Prostate gland (tissue), 2 donors: ENCODE measurements around the gene IL25. TPM values are rescaled to one million over a fixed set of nuclear protein-coding genes. Genes with fewer than 3 reads are reported as not detected.
"Not testable (repeated sequence)": the region's sequence is repeated elsewhere in the genome, so short reads cannot be mapped to it uniquely, and the experiment has no call there.

Source experiments
- DNase-seq: peaks from one replicate; pipeline ENCODE4 v3.0.0-alpha.2; 2019; ENCODE audit warnings: low spot score
- H3K27ac ChIP-seq, 2 donors: fragments of 200-600 bp; sonication (generic); 2 replicates each; pipeline ENCODE4 v1.5.1; 2017 to 2019
- H3K27me3 ChIP-seq: fragments of 200-600 bp; sonication (generic); replicated peaks from 2 replicates; pipeline ENCODE4 v1.5.1; 2019; ENCODE audit not compliant: insufficient read depth
- H3K36me3 ChIP-seq, 2 donors: fragments of 200-600 bp; sonication (generic); 1 replicate in 1 of 2; 2 replicates in 1 of 2; pipeline versions ENCODE4 v1.5.1 to v1.8.1; 2017 to 2019
- H3K4me1 ChIP-seq: fragments of 200-600 bp; sonication (generic); replicated peaks from 2 replicates; pipeline ENCODE4 v1.5.1; 2019
- H3K4me3 ChIP-seq, 2 donors: fragments of 200-600 bp; sonication (generic); 2 replicates each; pipeline ENCODE4 v1.5.1; 2017 to 2019
- H3K9me3 ChIP-seq: fragments of 200-600 bp; sonication (generic); 2 replicates; pipeline ENCODE4 v1.5.1; 2017
- CTCF ChIP-seq, 4 experiments: fragments of 200-600 bp in 2 of 4; fragments of 450-650 bp in 2 of 4; sonication (generic) in 2 of 4; IDR thresholded peaks; 1 replicate in 3 of 4; 2 replicates in 1 of 4; pipeline ENCODE4 v1.5.1; 2016 to 2019; ENCODE audit warnings: antibody characterized with exemption in 4 of 4, mild to moderate bottlenecking in 2 of 4, moderate library complexity in 2 of 4
- POLR2A ChIP-seq: fragments of 450-650 bp; IDR thresholded peaks from one replicate; pipeline ENCODE4 v1.6.1; 2016; ENCODE audit warnings: antibody characterized with exemption, mild to moderate bottlenecking
- POLR2AphosphoS5 ChIP-seq: sonication (generic); formaldehyde crosslinking; IDR thresholded peaks from one replicate; pipeline ENCODE4 v1.6.1; 2017; ENCODE audit warnings: antibody characterized with exemption
- WGBS: methylation state at CpG from one replicate; pipeline ENCODE4 v1.1.5; 2018; 5-methylcytosine and 5-hydroxymethylcytosine counted together
- intact Hi-C: fragments of 100-400 bp; cut with DNase I; formaldehyde crosslinking; loops from one replicate; pipeline ENCODE4 v1.14.2; 2022
- total RNA-seq, 2 donors: library from RNA; depleted of rRNA; stranded (reverse); fragments of >200 nt; gene quantifications; one replicate each; pipeline ENCODE4 v1.1.0, GENCODE V29; 2016

The IL25 gene
- total RNA-seq, 2 donors from 2014 or later = not detected

- H3K4me1 ChIP-seq = no peaks in the 10 kb centered on the region
- H3K9me3 ChIP-seq = no peaks in the 10 kb centered on the region
- 90% methylated on average over 10 of the region's 10 CpGs for WGBS
- H3K27me3 ChIP-seq = no peaks in the 10 kb centered on the region
- H3K4me3 ChIP-seq = no peak overlapping the region
- no peaks in the 10 kb centered on the region for H3K36me3 ChIP-seq
- no peak for DNase-seq
- H3K27ac ChIP-seq = no peak overlapping the region
- TF ChIP-seq CTCF (IDR thresholded peaks at IDR 0.05) = no peak
- TF ChIP-seq POLR2A = no peak
- intact Hi-C loops = no loop called here
These were observed 23.5 kb downstream of the IL25 start for GRCh38 chr14:23396126-23396525.

- Histone ChIP-seq H3K27me3 (no peaks in the 10 kb centered on the region), H3K4me1 (no peaks in the 10 kb centered on the region), H3K9me3 (no peaks in the 10 kb centered on the region), H3K36me3 (no peaks in the 10 kb centered on the region), H3K4me3 (no peak overlapping the region), H3K27ac (no peak overlapping the region)
- 96% methylated on average over 10 of the region's 10 CpGs for WGBS
- no peak for DNase-seq
- intact Hi-C loops = no loop called here
- TF ChIP-seq POLR2AphosphoS5 (no peak), POLR2A (no peak), CTCF (IDR thresholded peaks at IDR 0.05) (no peak)
These were observed 24.3 kb downstream of the IL25 start for GRCh38 chr14:23396781-23397407.

GRCh38 chr14:23398348-23398747, 25.7 kb downstream of the IL25 start:
- Histone ChIP-seq H3K9me3 (no peaks in the 10 kb centered on the region), H3K36me3 (no peaks in the 10 kb centered on the region), H3K27me3 (no peaks in the 10 kb centered on the region), H3K4me1 (no peaks in the 10 kb centered on the region), H3K4me3 (no peak overlapping the region), H3K27ac (no peak overlapping the region)
- no peak for DNase-seq
- intact Hi-C loops = no loop called here
- 74% methylated on average over 4 of the region's 4 CpGs for WGBS
- TF ChIP-seq POLR2A (no peak), POLR2AphosphoS5 (no peak), CTCF (IDR thresholded peaks at IDR 0.05) (no peak)

- H3K36me3 ChIP-seq = no peaks in the 10 kb centered on the region
- H3K27me3 ChIP-seq = no peaks in the 10 kb centered on the region
- WGBS = 96% methylated on average over 3 of the region's 3 CpGs
- H3K4me1 ChIP-seq = no peaks in the 10 kb centered on the region
- no peak for TF ChIP-seq POLR2A
- no peak for TF ChIP-seq POLR2AphosphoS5
- no peak for TF ChIP-seq CTCF (IDR thresholded peaks at IDR 0.05)
- H3K9me3 ChIP-seq = no peaks in the 10 kb centered on the region
- no peak for DNase-seq
- H3K27ac ChIP-seq = no peak overlapping the region
- intact Hi-C loops = no loop called here
- H3K4me3 ChIP-seq = no peak overlapping the region
These were observed 26.5 kb downstream of the IL25 start for GRCh38 chr14:23399136-23399535.

GRCh38 chr14:23399591-23399990, 27.0 kb downstream of the IL25 start:
- 80% methylated on average over 6 of the region's 6 CpGs for WGBS
- H3K27me3 ChIP-seq = no peaks in the 10 kb centered on the region

GRCh38 chr14:23400496-23401149, 28.0 kb downstream of the IL25 start:
- 91% methylated on average over 16 of the region's 16 CpGs for WGBS

More at GRCh38 chr14:23399591-23399990, 27.0 kb downstream of the IL25 start:
- Histone ChIP-seq H3K9me3 (no peaks in the 10 kb centered on the region), H3K4me3 (no peak overlapping the region), H3K27ac (no peak overlapping the region), H3K4me1 (no peaks in the 10 kb centered on the region), H3K36me3 (no peaks in the 10 kb centered on the region)
- no peak for DNase-seq
- TF ChIP-seq POLR2A (no peak), CTCF (IDR thresholded peaks at IDR 0.05) (no peak), POLR2AphosphoS5 (no peak)
- intact Hi-C loops = no loop called here

More at GRCh38 chr14:23400496-23401149, 28.0 kb downstream of the IL25 start:
- H3K4me3 ChIP-seq, H3K4me1 ChIP-seq, H3K36me3 ChIP-seq, H3K9me3 ChIP-seq, intact Hi-C loops, DNase-seq, H3K27ac ChIP-seq, H3K27me3 ChIP-seq: not testable (repeated sequence)
